ENCODE results near the gene YIPF1.

Gene YIPF1

GRCh38 chr1:53804181-53804580 lies 85.4 kb downstream of the YIPF1 start:
- TF ChIP-seq REST (IDR thresholded peaks at IDR 0.05; ENCODE audit: insufficient replicate concordance, low read depth): no peak
- no peak for TF ChIP-seq GABPA (IDR thresholded peaks at IDR 0.05; ENCODE audit: low read depth)
- no peak for TF ChIP-seq CTCF (IDR thresholded peaks at IDR 0.05; ENCODE audit: insufficient read depth, low read length)
- no peak for TF ChIP-seq POLR2AphosphoS5 (IDR thresholded peaks at IDR 0.05; ENCODE audit: low read depth)
- TF ChIP-seq SPI1 (IDR thresholded peaks at IDR 0.05; ENCODE audit: borderline replicate concordance, low read depth): no peak
- Histone ChIP-seq H3K4me3 (replicated peaks; ENCODE audit: insufficient read depth, low read length) (no peak overlapping the region), H3K27ac (replicated peaks) (no peak overlapping the region), H3K27me3 (ENCODE audit: insufficient read depth, poor library complexity, severe bottlenecking) (no peaks in the 10 kb centered on the region)
- no peak for DNase-seq (ENCODE audit: low read depth in 1 of 2, low spot score in 1 of 2)

All from HL-60 (cell line).